Measurements from ENCODE around the gene ARMC6.

The ARMC6 gene

DNA sequence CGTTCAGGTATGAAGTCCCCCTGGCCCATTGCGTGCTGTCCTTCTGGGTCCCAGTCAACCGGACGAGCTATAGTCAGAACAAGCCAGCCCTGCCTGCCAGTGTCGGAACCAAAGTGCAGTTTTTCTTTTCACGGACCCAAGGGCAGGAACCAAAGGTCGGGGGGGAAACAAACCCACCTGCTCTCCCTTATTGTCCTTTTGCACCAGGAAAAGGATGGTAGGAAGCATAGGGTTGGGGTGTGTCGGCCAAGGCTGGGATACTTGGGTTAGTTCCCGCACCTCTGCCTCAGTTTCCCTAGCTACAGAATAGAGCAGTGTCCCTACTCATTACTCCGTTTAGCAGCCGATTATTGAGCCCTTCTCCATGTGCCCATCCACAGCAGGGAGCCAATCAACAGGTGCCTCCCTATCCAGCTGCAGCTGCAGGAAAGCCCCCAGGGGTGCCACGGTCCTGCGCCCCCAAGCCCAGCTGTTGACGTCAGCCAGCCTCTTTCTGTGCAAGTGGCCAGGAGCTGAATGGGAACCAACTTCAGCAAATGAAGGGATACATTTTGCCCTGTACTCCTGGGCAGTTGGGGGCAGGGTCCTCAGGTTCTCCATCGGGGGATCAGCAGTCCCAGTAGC is 21.0 kb downstream of the ARMC6 start:
- in situ Hi-C loops (cut with MboI; ENCODE audit: low sequenced_read_pairs) = no loop called here

DNA sequence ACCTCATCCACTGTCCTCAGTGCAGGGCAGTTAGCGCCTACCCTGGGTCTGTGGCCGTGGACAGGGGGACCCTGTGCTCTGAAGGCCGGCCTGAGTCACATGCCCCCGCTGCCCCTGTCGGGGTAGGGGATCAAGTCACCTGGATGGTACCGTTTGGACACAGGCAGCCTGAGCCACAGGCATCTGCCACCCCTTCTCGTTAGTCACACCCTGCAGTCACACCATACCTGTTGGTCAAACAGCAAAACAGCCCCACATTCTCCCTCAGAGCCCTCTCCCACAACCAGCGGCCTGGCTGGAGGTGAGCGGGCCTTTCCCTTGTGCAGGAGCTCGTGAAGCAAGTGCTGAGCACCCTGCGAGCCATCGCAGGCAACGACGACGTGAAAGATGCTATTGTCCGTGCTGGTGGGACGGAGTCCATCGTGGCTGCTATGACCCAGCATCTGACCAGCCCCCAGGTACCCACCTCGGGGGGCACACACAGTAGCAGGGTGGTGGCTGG is 21.6 kb downstream of the ARMC6 start:
- in situ Hi-C loops (cut with MboI; ENCODE audit: low sequenced_read_pairs) = no loop called here

DNA sequence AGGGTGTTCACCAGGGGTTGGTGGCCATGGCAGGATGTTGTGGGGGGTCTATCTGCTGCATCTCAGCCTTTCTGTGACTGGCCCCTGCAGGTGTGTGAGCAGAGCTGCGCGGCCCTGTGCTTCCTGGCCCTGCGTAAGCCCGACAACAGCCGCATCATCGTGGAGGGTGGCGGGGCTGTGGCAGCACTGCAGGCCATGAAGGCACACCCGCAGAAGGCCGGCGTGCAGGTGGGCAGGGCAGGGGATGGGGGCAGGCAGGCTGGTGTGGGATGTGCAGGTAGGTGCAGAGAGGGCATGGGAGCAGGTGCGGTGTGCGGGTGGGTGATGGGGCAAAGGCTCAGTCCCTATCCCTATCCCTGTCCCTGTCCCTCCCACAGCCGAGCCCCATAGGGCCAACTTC is 22.3 kb downstream of the ARMC6 start:
- in situ Hi-C loops (cut with MboI; ENCODE audit: low sequenced_read_pairs) = no loop called here

DNA sequence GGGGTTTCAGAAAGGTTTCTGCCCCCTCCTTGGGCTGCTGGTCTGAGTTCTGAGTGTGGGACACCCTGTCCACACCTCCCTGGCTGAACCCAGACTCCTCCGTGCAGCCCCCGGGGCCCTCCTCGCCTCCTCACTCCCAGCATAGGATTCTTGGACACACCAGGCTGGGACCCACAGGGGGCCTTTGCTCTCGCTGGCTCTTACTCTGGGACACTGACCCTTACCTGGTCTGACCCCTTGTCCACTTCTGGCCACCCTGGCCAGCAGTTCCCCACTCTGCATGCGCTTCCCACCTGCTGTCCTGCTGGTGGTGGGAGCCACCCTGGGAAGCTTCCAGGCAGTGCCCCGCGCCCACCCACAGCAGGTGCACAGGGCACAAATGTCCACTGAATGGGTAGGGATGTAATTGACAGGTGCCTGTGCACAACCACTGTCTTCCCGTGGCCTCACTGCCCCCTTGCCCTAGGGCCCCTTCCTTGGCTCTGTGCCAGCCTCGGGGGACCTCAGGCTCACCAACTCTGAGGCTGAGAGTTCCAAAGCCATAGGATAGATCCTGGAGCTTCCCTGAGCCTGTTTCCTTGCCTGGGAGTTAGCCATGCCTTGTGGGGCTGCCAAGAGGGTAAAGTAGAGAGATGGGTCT is 23.4 kb downstream of the ARMC6 start:
- in situ Hi-C loops (cut with MboI; ENCODE audit: low sequenced_read_pairs) = no loop called here

DNA sequence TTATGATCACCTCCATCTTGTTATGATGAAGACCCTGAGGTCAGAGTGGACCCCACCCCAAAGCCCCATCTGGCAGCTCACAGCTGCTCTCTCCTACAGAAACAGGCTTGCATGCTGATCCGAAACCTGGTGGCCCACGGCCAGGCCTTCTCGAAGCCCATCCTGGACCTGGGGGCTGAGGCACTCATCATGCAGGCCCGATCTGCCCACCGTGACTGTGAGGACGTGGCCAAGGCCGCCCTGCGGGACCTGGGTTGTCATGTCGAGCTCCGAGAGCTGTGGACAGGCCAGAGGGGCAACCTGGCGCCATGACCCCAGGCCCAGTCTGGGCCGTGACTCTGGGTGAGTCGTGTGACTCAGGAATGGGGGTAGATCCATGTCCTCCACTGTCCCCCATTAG is 23.9 kb downstream of the ARMC6 start:
- in situ Hi-C loops (cut with MboI; ENCODE audit: low sequenced_read_pairs) = no loop called here

DNA sequence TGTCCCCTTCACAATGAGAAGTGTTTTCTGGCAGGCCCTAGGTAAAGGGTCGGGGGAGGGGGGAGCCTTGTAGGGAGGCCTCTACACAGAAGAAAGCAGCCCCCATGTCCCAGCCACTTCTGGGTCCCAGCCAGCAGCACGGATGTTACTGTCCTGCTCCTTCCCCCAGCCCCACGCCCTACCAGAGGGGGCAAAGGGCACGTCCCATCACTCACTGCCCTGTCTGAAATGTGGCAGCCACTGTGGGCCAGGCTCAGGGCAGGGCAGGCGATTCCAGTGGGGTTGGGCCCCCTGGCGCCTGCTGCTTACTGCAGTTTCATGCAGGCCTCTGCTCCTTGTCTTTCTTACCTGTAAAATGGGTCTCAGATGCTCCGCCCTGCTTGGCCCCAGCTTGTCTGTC is 24.3 kb downstream of the ARMC6 start:
- in situ Hi-C loops (cut with MboI; ENCODE audit: low sequenced_read_pairs) = no loop called here

DNA sequence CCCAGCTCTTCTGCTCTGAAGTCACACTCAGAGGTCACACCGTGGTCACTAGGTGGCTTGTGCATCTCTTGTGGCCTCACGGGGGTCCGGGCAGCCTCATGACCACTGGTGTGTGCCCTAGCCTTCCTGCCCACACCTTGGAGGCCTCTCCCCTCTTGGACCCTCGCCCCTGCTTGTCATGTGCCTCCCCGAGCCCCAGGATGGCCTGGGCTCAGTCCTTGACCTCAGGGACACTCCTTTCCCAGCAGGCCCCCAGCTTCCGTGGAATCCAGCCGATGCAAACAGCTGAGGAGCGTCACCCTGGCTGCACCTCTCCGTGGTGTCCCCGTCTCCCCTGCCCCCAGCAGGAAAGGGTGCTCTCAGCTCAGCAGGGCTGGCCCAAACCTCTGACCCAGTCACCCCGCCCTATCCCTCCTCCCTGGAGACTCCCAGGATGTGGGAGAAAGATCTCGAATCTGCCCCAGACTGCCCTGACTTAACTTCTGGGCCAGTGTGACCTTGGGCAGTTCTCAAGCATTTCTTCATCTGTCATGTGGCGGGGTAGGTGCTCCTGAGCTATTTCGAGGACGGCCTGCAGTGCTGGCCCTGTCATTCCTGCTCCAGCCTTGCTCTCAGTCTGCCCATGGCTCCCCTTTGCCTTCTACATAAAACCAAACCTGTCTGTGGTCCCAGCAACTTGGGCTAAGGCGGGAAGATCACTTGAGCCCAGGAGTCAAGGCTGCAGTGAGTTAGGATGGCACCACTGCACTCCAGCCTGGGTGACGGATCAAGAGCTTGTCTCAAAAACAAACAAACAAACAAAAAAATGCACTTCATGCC is 25.8 kb downstream of the ARMC6 start:
- in situ Hi-C loops (cut with MboI; ENCODE audit: low sequenced_read_pairs) = no loop called here

DNA sequence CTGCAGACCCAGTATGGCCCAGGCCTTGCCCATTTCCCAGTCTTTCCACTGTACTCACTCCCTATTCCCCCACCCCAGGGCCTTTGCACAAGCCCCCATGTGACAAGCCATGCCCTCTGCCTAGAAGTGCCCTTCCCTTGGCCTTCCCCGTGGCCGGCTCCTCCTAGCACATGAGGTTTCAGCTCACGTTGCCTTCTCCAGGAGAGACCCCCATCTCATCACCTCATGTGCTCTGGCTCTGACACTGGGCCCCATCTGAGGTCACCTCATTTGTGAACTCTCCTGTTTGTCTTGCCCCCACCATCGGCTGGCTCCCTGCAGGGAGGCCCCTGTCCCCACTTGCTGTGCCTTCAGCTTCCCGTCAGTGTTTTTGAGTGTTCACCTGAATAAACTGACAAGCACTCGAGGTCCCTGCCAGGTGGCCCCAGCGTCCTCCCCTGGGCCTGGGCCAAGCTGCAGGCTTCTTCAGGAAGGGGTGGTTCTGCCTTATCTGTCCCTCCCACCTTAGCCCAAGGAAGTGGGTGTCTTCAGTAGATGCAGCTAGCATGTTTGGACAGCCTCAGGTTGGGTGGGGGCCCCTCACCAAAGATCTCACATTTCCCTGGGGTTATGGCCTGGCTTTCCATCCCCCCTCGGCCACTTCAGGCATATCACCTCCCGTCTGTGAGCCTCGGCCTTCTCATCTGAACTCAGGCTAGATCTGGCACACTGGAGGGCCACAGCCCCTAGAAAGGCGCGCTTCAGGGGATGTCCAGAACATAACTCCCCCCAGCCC is 26.6 kb downstream of the ARMC6 start:
- in situ Hi-C loops (cut with MboI; ENCODE audit: low sequenced_read_pairs) = no loop called here

DNA sequence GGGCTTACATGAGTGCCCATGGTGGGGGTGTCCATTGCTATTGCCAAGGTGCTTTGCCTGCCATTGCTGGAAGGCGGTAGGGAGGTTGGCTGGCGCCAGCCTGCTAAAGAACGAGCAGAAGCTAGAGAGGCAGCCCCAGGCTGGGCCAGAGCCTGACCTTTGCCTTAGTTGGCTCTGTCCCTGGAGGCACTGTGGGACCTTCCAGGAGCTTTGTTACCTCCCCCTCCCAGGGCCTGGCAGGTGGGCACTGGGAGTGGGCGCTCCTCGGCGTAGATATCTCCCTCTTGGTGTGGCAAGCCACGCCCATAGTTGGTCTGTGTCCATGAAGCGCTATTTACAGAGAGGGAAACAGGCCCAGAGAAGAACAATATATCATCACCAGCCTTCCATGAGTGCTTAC is 28.1 kb downstream of the ARMC6 start:
- in situ Hi-C loops (cut with MboI; ENCODE audit: low sequenced_read_pairs) = no loop called here

DNA sequence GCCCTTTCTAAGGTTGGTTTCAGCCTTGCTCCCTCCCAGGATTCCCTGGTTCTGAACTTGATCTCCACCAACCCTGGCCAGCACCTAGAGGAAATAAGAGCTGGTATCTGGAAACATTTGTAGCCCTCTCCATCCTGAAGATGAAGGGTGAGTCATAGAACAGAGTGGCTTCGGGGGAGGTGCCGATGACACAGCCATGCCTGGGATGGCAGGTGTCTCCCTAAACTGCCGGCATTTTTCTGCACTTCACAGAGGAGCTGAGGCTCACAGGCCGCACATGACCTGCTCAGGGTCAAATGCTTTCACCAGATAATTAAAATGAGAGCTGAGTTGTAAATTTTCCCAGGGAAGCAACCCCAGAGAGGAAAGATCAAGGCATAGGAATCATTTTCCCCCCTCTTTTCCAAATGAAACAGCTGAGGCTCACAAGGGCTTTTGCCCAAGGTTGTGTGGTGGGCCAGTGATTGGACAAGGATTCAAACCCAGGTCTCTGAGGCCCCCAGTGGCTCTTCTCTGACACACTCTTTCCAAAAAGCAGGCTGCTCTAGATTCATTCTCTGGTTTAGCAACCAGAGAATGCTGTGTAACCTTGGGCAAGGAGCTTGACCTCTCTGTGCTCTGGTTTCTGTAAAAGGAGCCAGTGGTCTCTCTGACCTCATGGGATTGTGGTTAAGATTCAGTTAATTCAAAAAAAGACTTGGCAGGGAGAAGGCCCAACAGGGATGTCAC is 29.2 kb downstream of the ARMC6 start:
- in situ Hi-C loops (cut with MboI; ENCODE audit: low sequenced_read_pairs) = no loop called here

DNA sequence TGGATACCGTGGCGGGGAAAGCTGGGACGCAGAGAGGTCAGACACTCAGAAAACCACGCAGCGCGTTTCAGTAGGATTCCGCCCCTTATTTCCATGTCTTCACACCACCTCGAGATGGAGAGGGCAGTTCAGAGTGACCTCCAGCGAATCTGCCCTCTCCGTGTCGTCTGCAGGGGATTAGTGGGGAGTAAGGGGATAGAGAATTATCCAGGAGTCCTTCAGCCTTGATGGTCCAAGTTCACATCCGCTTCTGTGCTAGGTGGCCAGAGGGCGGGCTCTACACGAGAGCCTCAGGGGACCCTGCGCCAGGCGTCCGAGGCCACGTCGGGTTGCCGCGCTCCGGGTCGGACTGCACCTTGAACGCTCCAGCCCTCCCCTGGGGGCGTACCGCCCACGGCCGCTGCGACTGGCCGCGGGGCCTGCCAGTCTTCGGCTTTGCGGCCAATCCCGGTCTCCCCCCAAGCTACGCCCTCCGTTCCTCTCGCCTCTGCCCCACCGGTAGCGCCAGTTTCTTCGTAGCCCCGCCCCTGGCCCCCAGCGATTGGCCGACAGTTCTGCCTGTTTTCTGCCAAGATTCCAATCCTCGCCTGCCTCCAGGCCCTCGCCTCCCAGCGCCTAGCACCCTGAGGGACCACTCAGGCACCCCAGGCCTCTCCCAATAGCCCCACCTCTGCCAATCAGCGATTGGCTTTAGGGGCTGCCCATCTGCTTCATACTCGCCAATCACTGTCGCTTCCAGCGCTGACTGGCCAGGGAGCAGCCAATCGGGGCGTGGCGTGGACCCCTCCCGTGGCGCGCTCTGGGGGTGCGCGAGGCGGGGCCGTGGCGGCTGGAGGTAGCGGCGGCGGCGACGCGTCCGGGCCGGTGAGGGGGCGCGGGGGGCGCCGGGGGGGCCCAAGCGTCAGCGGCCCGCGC is 30.0 kb downstream of the ARMC6 start, which contains the start of gene SLC25A42:
SLC25A42 (plus strand) TSS at position 812 of the 915 bp plus-strand sequence. CDS start 32,131 bp downstream, outside the sequence.
- in situ Hi-C loops (cut with MboI; ENCODE audit: low sequenced_read_pairs) = no loop called here

DNA sequence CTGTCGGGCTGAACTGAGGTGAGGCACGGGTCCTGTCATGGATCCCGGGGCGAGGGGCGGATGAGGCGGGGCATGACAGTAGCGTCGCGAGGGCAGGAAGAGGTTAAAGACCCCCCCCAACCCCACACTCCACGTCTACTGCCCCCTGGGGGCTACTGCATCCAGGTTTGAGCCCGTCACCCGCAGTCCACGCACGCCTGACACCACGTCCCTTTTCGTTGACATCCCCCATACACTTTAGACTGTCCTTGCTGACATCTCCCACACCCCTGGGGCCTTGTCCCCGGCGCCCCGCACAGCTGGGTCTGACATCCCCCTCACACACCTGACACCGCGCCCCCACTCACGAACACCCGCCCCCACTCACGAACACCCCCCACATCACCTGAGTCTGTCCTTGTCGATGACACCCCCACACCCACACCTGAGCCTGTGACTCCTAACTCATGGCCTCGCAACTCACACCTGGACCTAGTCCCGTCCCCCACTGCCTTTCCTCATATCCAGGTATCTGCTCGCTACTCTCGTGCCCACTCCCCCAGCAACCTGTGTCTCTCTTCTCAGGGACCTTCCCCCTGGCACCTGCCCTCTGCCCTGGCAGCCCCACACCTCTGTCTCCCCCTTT is 30.8 kb downstream of the ARMC6 start:
- in situ Hi-C loops (cut with MboI; ENCODE audit: low sequenced_read_pairs) = no loop called here

DNA sequence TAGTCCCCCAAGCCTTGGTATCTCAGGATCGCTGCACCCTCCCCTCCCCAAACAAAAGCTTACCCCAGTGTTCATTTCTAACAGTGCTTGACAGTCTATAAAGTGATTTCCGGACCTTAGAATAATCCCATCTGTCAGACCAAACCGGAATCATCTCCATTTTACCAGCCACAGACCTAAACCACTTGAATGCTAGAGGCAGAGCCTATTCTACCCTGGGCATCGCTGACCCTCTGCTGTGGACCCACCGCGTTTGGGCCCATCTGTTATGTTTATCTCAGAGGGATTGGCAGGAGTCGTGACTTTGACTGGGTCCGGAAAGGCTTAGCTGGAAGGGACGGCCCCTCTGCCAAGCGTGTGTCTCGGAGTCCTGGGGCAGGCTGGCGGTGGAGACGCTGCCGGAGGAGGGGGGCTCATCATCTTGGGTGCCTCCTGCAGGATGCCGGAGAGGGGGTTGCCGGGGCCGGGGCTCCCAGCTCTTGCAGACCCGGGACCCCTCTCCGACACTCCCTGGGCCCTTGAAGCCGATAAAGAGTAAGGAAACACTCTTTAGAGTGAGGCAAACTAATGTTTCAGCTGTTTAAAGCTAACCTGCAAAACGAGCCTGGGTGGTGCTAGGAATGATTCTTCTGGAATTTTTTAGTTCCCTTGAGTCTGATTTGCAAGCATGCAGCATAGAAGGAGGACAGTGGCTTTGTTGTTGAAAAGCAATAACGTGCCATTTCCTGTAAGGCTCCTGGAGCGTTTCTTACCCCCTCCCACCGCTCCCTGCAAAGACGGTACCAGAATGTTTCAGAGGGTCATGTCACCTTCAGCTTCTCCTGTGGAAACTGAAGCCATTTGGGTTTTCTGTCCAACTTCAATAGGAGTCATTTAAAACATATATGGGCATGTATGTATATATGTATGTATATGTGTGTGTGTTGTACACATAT is 31.7 kb downstream of the ARMC6 start:
- in situ Hi-C loops (cut with MboI; ENCODE audit: low sequenced_read_pairs) = no loop called here

DNA sequence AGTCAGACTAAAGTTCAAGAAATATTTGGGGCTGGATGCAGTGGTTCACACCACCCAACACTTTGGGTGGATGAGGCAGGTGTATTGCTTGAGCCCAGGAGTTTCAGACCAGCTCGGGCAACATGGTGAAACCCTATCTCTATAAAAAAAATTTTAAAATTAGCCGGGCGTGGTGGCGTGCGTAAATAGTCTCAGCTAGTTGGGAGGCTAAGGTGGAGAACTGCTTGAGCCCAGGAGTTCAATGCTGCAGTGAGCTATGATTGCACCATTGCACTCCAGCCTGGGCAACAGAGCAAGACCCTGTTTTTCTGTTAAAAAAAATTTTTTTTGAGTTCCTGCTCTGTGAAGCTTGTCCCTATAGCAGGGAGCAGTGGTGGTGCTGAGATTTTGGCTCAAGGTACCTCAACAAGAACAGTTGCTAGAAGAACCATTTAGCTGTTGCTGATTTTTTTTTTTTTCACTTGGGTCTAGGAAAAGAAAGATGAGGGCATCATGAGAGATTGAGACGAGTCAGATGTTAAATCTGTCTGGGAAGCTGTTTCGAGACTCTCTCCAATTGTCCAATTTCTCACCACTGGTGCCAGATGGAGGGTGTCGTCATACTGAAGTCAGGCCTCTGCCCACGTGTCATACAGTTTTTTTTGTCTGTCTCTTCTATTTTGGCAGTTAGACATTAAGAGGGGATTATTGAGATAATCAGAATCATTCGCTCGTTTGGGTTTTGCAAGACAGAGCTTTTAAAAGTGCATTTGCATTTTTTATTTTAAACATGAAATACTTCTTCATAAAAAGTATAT is 34.1 kb downstream of the ARMC6 start:
- in situ Hi-C loops (cut with MboI; ENCODE audit: low sequenced_read_pairs) = no loop called here

DNA sequence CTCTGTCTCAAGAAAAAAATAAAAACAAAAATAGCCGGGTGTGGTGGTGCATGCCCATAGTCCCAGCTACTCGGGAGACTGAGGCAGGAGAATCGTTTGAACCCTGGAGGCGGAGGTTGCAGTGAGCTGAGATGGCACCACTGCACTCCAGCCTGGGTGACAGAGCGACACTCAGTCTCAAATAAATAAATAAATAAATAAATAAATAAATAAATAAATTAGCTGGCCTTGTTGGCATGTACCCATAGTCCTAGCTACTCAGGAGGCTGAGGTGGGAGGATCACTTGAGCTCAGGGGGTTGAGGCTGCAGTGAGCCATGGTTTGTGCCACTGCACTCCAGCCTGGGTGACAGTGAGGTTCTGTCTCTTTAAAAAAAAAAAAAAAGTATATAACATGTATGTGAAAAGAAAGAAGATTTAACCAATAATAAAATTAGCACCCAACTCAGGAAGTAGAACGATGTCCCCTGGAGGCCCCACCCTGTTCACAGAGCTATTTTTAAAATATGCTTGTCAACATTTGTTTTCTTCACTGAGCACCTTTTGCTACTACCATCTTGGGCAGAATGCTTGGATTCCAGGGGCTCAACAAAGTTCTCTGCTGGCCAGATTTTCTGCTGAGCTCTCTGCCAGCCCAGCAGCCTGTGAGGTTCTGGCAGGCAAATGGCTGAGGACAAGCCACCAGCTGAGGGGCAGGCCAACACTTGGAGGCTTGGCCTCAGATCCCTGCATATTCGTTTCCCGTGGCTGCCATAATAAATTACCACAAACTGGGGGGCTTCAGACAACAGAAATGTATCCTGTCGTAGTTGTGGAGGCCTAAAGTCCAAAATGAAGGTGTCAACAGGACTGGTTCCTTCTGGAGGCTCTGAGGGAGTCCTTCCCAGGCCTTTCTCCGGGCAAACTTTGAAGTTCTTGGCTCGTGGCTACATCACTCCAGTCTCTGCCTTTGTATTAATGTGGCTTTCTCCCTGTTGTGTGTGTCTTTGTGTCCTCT is 35.6 kb downstream of the ARMC6 start:
- in situ Hi-C loops (cut with MboI; ENCODE audit: low sequenced_read_pairs) = no loop called here

DNA sequence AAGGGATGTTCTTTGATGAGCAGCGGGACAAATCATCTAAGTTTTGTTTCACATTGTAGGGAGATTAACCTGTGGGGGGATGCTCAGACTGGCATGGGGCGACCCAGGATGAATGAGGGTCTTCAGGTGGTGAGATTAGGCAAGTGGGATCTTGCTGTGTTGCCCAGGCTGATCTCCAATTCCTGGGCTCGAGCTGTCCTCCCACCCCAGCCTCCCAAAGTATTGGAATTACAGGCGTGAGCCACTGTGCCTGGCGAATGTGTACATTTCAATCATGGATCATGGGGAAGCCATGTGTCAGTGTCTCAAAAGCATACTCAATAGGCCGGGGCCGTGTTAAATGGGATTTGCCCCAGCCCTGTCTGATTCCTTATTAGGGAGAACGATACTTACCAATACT is 38.5 kb downstream of the ARMC6 start:
- in situ Hi-C loops (cut with MboI; ENCODE audit: low sequenced_read_pairs) = no loop called here
